ENCODE results near the gene CPXM2. TPM values are rescaled to one million over a fixed set of nuclear protein-coding genes. Genes with fewer than 3 reads are reported as not detected.

Gene CPXM2
- total RNA-seq, 1 donor from 2014 or later, result 0.33 TPM

GRCh38 chr10:123922126-123922525, 30.5 kb upstream of the CPXM2 start:
- Mint-ChIP-seq H3K27me3 (ENCODE audit: unreplicated experiment) (peaks cover 2% of the 10 kb centered on the region), H3K4me3 (ENCODE audit: unreplicated experiment) (no peak overlapping the region), H3K4me1 (ENCODE audit: unreplicated experiment) (no peaks in the 10 kb centered on the region), H3K9me3 (ENCODE audit: unreplicated experiment) (no peaks in the 10 kb centered on the region), H3K27ac (ENCODE audit: unreplicated experiment) (no peak overlapping the region), H3K36me3 (ENCODE audit: low read depth, unreplicated experiment) (peaks cover 7% of the 10 kb centered on the region)
- no peak for DNase-seq (ENCODE audit: low spot score)
- TF ChIP-seq CTCF (IDR thresholded peaks at IDR 0.05; ENCODE audit: unreplicated experiment), result no peak

GRCh38 chr10:123916775-123917174, 25.2 kb upstream of the CPXM2 start:
- no peak for TF ChIP-seq CTCF (IDR thresholded peaks at IDR 0.05; ENCODE audit: unreplicated experiment)
- no peak for DNase-seq (ENCODE audit: low spot score)
- H3K9me3 Mint-ChIP-seq (ENCODE audit: unreplicated experiment), result no peaks in the 10 kb centered on the region
- H3K36me3 Mint-ChIP-seq (ENCODE audit: low read depth, unreplicated experiment), result peaks cover 8% of the 10 kb centered on the region
- H3K27me3 Mint-ChIP-seq (ENCODE audit: unreplicated experiment), result peaks cover 5% of the 10 kb centered on the region
- peaks cover 29% of the 10 kb centered on the region for H3K4me1 Mint-ChIP-seq (ENCODE audit: unreplicated experiment)
- H3K4me3 Mint-ChIP-seq (ENCODE audit: unreplicated experiment), result no peak overlapping the region
- H3K27ac Mint-ChIP-seq (ENCODE audit: unreplicated experiment), result no peak overlapping the region

GRCh38 chr10:123913688-123914268, 22.2 kb upstream of the CPXM2 start:
- TF ChIP-seq CTCF (IDR thresholded peaks at IDR 0.05; ENCODE audit: unreplicated experiment), result no peak
- Mint-ChIP-seq H3K27ac (ENCODE audit: unreplicated experiment) (peak overlapping the region; percentile 44), H3K4me1 (ENCODE audit: unreplicated experiment) (peaks cover 29% of the 10 kb centered on the region), H3K4me3 (ENCODE audit: unreplicated experiment) (no peak overlapping the region), H3K27me3 (ENCODE audit: unreplicated experiment) (peaks cover 8% of the 10 kb centered on the region), H3K36me3 (ENCODE audit: low read depth, unreplicated experiment) (peaks cover 7% of the 10 kb centered on the region), H3K9me3 (ENCODE audit: unreplicated experiment) (no peaks in the 10 kb centered on the region)
- DNase-seq (ENCODE audit: low spot score), result no peak

- DNase-seq (ENCODE audit: low spot score), result no peak
- no peak for TF ChIP-seq CTCF (IDR thresholded peaks at IDR 0.05; ENCODE audit: unreplicated experiment)
- peaks cover 32% of the 10 kb centered on the region for H3K4me1 Mint-ChIP-seq (ENCODE audit: unreplicated experiment)
- H3K36me3 Mint-ChIP-seq (ENCODE audit: low read depth, unreplicated experiment), result peaks cover 7% of the 10 kb centered on the region
- no peaks in the 10 kb centered on the region for H3K9me3 Mint-ChIP-seq (ENCODE audit: unreplicated experiment)
- H3K27ac Mint-ChIP-seq (ENCODE audit: unreplicated experiment), result no peak overlapping the region
- H3K4me3 Mint-ChIP-seq (ENCODE audit: unreplicated experiment), result no peak overlapping the region
- peaks cover 8% of the 10 kb centered on the region for H3K27me3 Mint-ChIP-seq (ENCODE audit: unreplicated experiment)
Observed at GRCh38 chr10:123912871-123913270, 21.3 kb upstream of the CPXM2 start.

GRCh38 chr10:123912466-123912865, 20.9 kb upstream of the CPXM2 start:
- H3K4me1 Mint-ChIP-seq (ENCODE audit: unreplicated experiment), result peaks cover 35% of the 10 kb centered on the region
- peaks cover 7% of the 10 kb centered on the region for H3K36me3 Mint-ChIP-seq (ENCODE audit: low read depth, unreplicated experiment)
- no peaks in the 10 kb centered on the region for H3K9me3 Mint-ChIP-seq (ENCODE audit: unreplicated experiment)
- DNase-seq (ENCODE audit: low spot score), result no peak
- TF ChIP-seq CTCF (IDR thresholded peaks at IDR 0.05; ENCODE audit: unreplicated experiment), result no peak
- H3K27ac Mint-ChIP-seq (ENCODE audit: unreplicated experiment), result no peak overlapping the region
- no peak overlapping the region for H3K4me3 Mint-ChIP-seq (ENCODE audit: unreplicated experiment)
- H3K27me3 Mint-ChIP-seq (ENCODE audit: unreplicated experiment), result peaks cover 8% of the 10 kb centered on the region
